NCI-H345 treated with DMSO at 0.1 percent for 48 hours (cell line): ENCODE data around the gene FAM83D.

Experiments
- DNase-seq: peaks from one replicate; lab custom pipeline; 2025; ENCODE audit not compliant: unreplicated experiment; lab: John Stamatoyannopoulos, UW

FAM83D gene

GRCh38 chr20:38926142-38926933, at the start of gene FAM83D:
TSS of gene FAM83D (plus strand) at chr20:38926417. CDS start at chr20:38926443, 26 bp downstream.
- peak; percentile 97 for DNase-seq

- DNase-seq, result no peak
These were observed 48.7 kb upstream of the FAM83D start for GRCh38 chr20:38877483-38877882.

GRCh38 chr20:38878866-38879265, 47.4 kb upstream of the FAM83D start:
- no peak for DNase-seq

- no peak for DNase-seq
These were observed 45.1 kb upstream of the FAM83D start for GRCh38 chr20:38880952-38881735.

GRCh38 chr20:38881806-38882440, 44.3 kb upstream of the FAM83D start:
- no peak for DNase-seq

GRCh38 chr20:38882600-38882999, 43.6 kb upstream of the FAM83D start:
- DNase-seq, result no peak

GRCh38 chr20:38883081-38883980, 42.9 kb upstream of the FAM83D start:
- no peak for DNase-seq

GRCh38 chr20:38883981-38884733, 42.1 kb upstream of the FAM83D start:
- DNase-seq, result no peak

GRCh38 chr20:38885357-38885756, 40.9 kb upstream of the FAM83D start:
- DNase-seq, result no peak

GRCh38 chr20:38888059-38888831, 38.0 kb upstream of the FAM83D start:
- no peak for DNase-seq

GRCh38 chr20:38889050-38889449, 37.2 kb upstream of the FAM83D start:
- no peak for DNase-seq

- no peak for DNase-seq
These were observed 36.3 kb upstream of the FAM83D start for GRCh38 chr20:38889792-38890496.

GRCh38 chr20:38890497-38890818, 35.8 kb upstream of the FAM83D start:
- DNase-seq, result no peak

- DNase-seq, result no peak
These were observed 33.9 kb upstream of the FAM83D start for GRCh38 chr20:38892091-38892981.

GRCh38 chr20:38893056-38893564, 33.1 kb upstream of the FAM83D start:
- DNase-seq, result peak; percentile 77

- DNase-seq, result peak; percentile 67
These were observed 32.6 kb upstream of the FAM83D start for GRCh38 chr20:38893565-38894090.

GRCh38 chr20:38894091-38894847, 31.9 kb upstream of the FAM83D start:
- no peak for DNase-seq
